ENCODE results near the gene NINJ1.

The NINJ1 gene

GRCh38 chr9:93172666-93173364, 38.8 kb upstream of the NINJ1 start:
- Histone ChIP-seq H3K36me3 (ENCODE audit: control insufficient read depth in 5 of 5, insufficient read depth in 5 of 5, low read length in 5 of 5) (no peaks in the 10 kb centered on the region), H3K27ac (ENCODE audit: low read depth, low read length) (no peak overlapping the region), H3K9ac (ENCODE audit: low read length in 5 of 5) (no peak overlapping the region), H3K9me3 (ENCODE audit: control insufficient read depth in 5 of 5, low read length in 5 of 5) (no peaks in the 10 kb centered on the region), H3K4me1 (ENCODE audit: control insufficient read depth in 5 of 5, insufficient read depth in 5 of 5, low read length in 5 of 5) (peaks cover 0 to 5% (median 1%) of the 10 kb centered on the region in 5 donors), H3K27me3 (ENCODE audit: control insufficient read depth in 5 of 5, insufficient read depth in 4 of 5, low read length in 5 of 5) (peaks cover 0 to 8% (median 6%) of the 10 kb centered on the region in 5 donors), H3K4me3 (ENCODE audit: low read depth in 1 of 5, low read length in 5 of 5) (no peak overlapping the region)

- Histone ChIP-seq H3K4me3 (ENCODE audit: low read depth in 1 of 5, low read length in 5 of 5) (no peak overlapping the region), H3K9me3 (ENCODE audit: control insufficient read depth in 5 of 5, low read length in 5 of 5) (no peaks in the 10 kb centered on the region), H3K27me3 (ENCODE audit: control insufficient read depth in 5 of 5, insufficient read depth in 4 of 5, low read length in 5 of 5) (peaks cover 0 to 8% (median 6%) of the 10 kb centered on the region in 5 donors), H3K27ac (ENCODE audit: low read depth, low read length) (no peak overlapping the region), H3K9ac (ENCODE audit: low read length in 5 of 5) (no peak overlapping the region), H3K36me3 (ENCODE audit: control insufficient read depth in 5 of 5, insufficient read depth in 5 of 5, low read length in 5 of 5) (no peaks in the 10 kb centered on the region), H3K4me1 (ENCODE audit: control insufficient read depth in 5 of 5, insufficient read depth in 5 of 5, low read length in 5 of 5) (peaks cover 0 to 5% (median 3%) of the 10 kb centered on the region in 5 donors)
Measured at GRCh38 chr9:93171261-93171990, 37.4 kb upstream of the NINJ1 start.

- Histone ChIP-seq H3K36me3 (ENCODE audit: control insufficient read depth in 5 of 5, insufficient read depth in 5 of 5, low read length in 5 of 5) (no peaks in the 10 kb centered on the region), H3K27ac (ENCODE audit: low read depth, low read length) (no peak overlapping the region), H3K9ac (ENCODE audit: low read length in 5 of 5) (no peak overlapping the region), H3K9me3 (ENCODE audit: control insufficient read depth in 5 of 5, low read length in 5 of 5) (no peaks in the 10 kb centered on the region), H3K4me1 (ENCODE audit: control insufficient read depth in 5 of 5, insufficient read depth in 5 of 5, low read length in 5 of 5) (peaks cover 0 to 5% (median 3%) of the 10 kb centered on the region in 5 donors), H3K27me3 (ENCODE audit: control insufficient read depth in 5 of 5, insufficient read depth in 4 of 5, low read length in 5 of 5) (peaks cover 0 to 8% (median 6%) of the 10 kb centered on the region in 5 donors), H3K4me3 (ENCODE audit: low read depth in 1 of 5, low read length in 5 of 5) (no peak overlapping the region)
Measured at GRCh38 chr9:93170571-93170970, 36.5 kb upstream of the NINJ1 start.

GRCh38 chr9:93169444-93169843, 35.4 kb upstream of the NINJ1 start:
- Histone ChIP-seq H3K9me3 (ENCODE audit: control insufficient read depth in 5 of 5, low read length in 5 of 5) (no peaks in the 10 kb centered on the region), H3K4me1 (ENCODE audit: control insufficient read depth in 5 of 5, insufficient read depth in 5 of 5, low read length in 5 of 5) (peaks cover 0 to 5% (median 3%) of the 10 kb centered on the region in 5 donors), H3K9ac (ENCODE audit: low read length in 5 of 5) (no peak overlapping the region), H3K36me3 (ENCODE audit: control insufficient read depth in 5 of 5, insufficient read depth in 5 of 5, low read length in 5 of 5) (no peaks in the 10 kb centered on the region), H3K27ac (ENCODE audit: low read depth, low read length) (no peak overlapping the region), H3K27me3 (ENCODE audit: control insufficient read depth in 5 of 5, insufficient read depth in 4 of 5, low read length in 5 of 5) (peaks cover 0 to 8% (median 6%) of the 10 kb centered on the region in 5 donors), H3K4me3 (ENCODE audit: low read depth in 1 of 5, low read length in 5 of 5) (no peak overlapping the region)

GRCh38 chr9:93168581-93168980, 34.5 kb upstream of the NINJ1 start:
- Histone ChIP-seq H3K27me3 (ENCODE audit: control insufficient read depth in 5 of 5, insufficient read depth in 4 of 5, low read length in 5 of 5) (peaks cover 0 to 6% (median 4%) of the 10 kb centered on the region in 5 donors), H3K4me1 (ENCODE audit: control insufficient read depth in 5 of 5, insufficient read depth in 5 of 5, low read length in 5 of 5) (peaks cover 0 to 3% (median under 1%) of the 10 kb centered on the region in 5 donors), H3K9me3 (ENCODE audit: control insufficient read depth in 5 of 5, low read length in 5 of 5) (no peaks in the 10 kb centered on the region), H3K9ac (ENCODE audit: low read length in 5 of 5) (no peak overlapping the region), H3K36me3 (ENCODE audit: control insufficient read depth in 5 of 5, insufficient read depth in 5 of 5, low read length in 5 of 5) (no peaks in the 10 kb centered on the region), H3K4me3 (ENCODE audit: low read depth in 1 of 5, low read length in 5 of 5) (no peak overlapping the region), H3K27ac (ENCODE audit: low read depth, low read length) (no peak overlapping the region)

GRCh38 chr9:93167838-93168237, 33.8 kb upstream of the NINJ1 start:
- peaks cover 0 to 3% (median 0%) of the 10 kb centered on the region in 5 donors for H3K4me1 ChIP-seq (ENCODE audit: control insufficient read depth in 5 of 5, insufficient read depth in 5 of 5, low read length in 5 of 5)
- H3K4me3 ChIP-seq (ENCODE audit: low read depth in 1 of 5, low read length in 5 of 5) = no peak overlapping the region
- no peak overlapping the region for H3K27ac ChIP-seq (ENCODE audit: low read depth, low read length)
- H3K36me3 ChIP-seq (ENCODE audit: control insufficient read depth in 5 of 5, insufficient read depth in 5 of 5, low read length in 5 of 5) = no peaks in the 10 kb centered on the region
- no peaks in the 10 kb centered on the region for H3K9me3 ChIP-seq (ENCODE audit: control insufficient read depth in 5 of 5, low read length in 5 of 5)
- H3K27me3 ChIP-seq (ENCODE audit: control insufficient read depth in 5 of 5, insufficient read depth in 4 of 5, low read length in 5 of 5) = peaks cover 0 to 3% (median 2%) of the 10 kb centered on the region in 5 donors
- H3K9ac ChIP-seq (ENCODE audit: low read length in 5 of 5) = no peak overlapping the region

- no peak overlapping the region for H3K9ac ChIP-seq (ENCODE audit: low read length in 5 of 5)
- no peaks in the 10 kb centered on the region for H3K27me3 ChIP-seq (ENCODE audit: control insufficient read depth in 5 of 5, insufficient read depth in 4 of 5, low read length in 5 of 5)
- H3K36me3 ChIP-seq (ENCODE audit: control insufficient read depth in 5 of 5, insufficient read depth in 5 of 5, low read length in 5 of 5) = no peaks in the 10 kb centered on the region
- H3K4me1 ChIP-seq (ENCODE audit: control insufficient read depth in 5 of 5, insufficient read depth in 5 of 5, low read length in 5 of 5) = peaks cover 0 to 3% (median 0%) of the 10 kb centered on the region in 5 donors
- no peak overlapping the region for H3K27ac ChIP-seq (ENCODE audit: low read depth, low read length)
- H3K9me3 ChIP-seq (ENCODE audit: control insufficient read depth in 5 of 5, low read length in 5 of 5) = no peaks in the 10 kb centered on the region
- no peak overlapping the region for H3K4me3 ChIP-seq (ENCODE audit: low read depth in 1 of 5, low read length in 5 of 5)
Measured at GRCh38 chr9:93167185-93167584, 33.1 kb upstream of the NINJ1 start.

- Histone ChIP-seq H3K4me3 (ENCODE audit: low read depth in 1 of 5, low read length in 5 of 5) (no peak overlapping the region), H3K36me3 (ENCODE audit: control insufficient read depth in 5 of 5, insufficient read depth in 5 of 5, low read length in 5 of 5) (no peaks in the 10 kb centered on the region), H3K9me3 (ENCODE audit: control insufficient read depth in 5 of 5, low read length in 5 of 5) (no peaks in the 10 kb centered on the region), H3K4me1 (ENCODE audit: control insufficient read depth in 5 of 5, insufficient read depth in 5 of 5, low read length in 5 of 5) (peaks cover 0 to 3% (median 0%) of the 10 kb centered on the region in 5 donors), H3K27me3 (ENCODE audit: control insufficient read depth in 5 of 5, insufficient read depth in 4 of 5, low read length in 5 of 5) (no peaks in the 10 kb centered on the region), H3K27ac (ENCODE audit: low read depth, low read length) (no peak overlapping the region), H3K9ac (ENCODE audit: low read length in 5 of 5) (no peak overlapping the region)
Measured at GRCh38 chr9:93166699-93167098, 32.6 kb upstream of the NINJ1 start.

GRCh38 chr9:93164085-93164484, 30.0 kb upstream of the NINJ1 start:
- H3K27me3 ChIP-seq (ENCODE audit: control insufficient read depth in 5 of 5, insufficient read depth in 4 of 5, low read length in 5 of 5) = no peaks in the 10 kb centered on the region
- H3K4me1 ChIP-seq (ENCODE audit: control insufficient read depth in 5 of 5, insufficient read depth in 5 of 5, low read length in 5 of 5) = peaks cover 0 to 6% (median 4%) of the 10 kb centered on the region in 5 donors
- no peak overlapping the region for H3K9ac ChIP-seq (ENCODE audit: low read length in 5 of 5)
- H3K36me3 ChIP-seq (ENCODE audit: control insufficient read depth in 5 of 5, insufficient read depth in 5 of 5, low read length in 5 of 5) = no peaks in the 10 kb centered on the region
- no peak overlapping the region for H3K4me3 ChIP-seq (ENCODE audit: low read depth in 1 of 5, low read length in 5 of 5)
- no peak overlapping the region for H3K27ac ChIP-seq (ENCODE audit: low read depth, low read length)
- H3K9me3 ChIP-seq (ENCODE audit: control insufficient read depth in 5 of 5, low read length in 5 of 5) = no peaks in the 10 kb centered on the region
